HEK293 (cell line): ENCODE results near the gene ARHGAP25.

Experiments used
- CTCF ChIA-PET: fragments of 350-600 bp; formaldehyde crosslinking; extraction: SDS; loops from one replicate; lab custom pipeline; 2021; ENCODE audit warnings: antibody characterized with exemption; lab: Yijun Ruan, JAX
- POLR2A ChIA-PET: fragments of 300-600 bp; formaldehyde crosslinking; extraction: SDS; loops from one replicate; lab custom pipeline; 2020; ENCODE audit warnings: antibody characterized with exemption, inconsistent platforms; lab: Yijun Ruan, JAX
- H3K27ac ChIP-seq: fragments of 200-500 bp; sonication (Bioruptor generic); 2 replicates; pipeline ENCODE4 v1.5.1; 2014; ENCODE audit warnings: low read depth, low read length, control low read depth, inconsistent platforms; ENCODE audit errors: extremely low read depth
- H3K36me3 ChIP-seq, 2 experiments: fragments of 200-500 bp in 1 of 2; sonication (Bioruptor generic) in 1 of 2; 1 replicate in 1 of 2; 2 replicates in 1 of 2; pipeline ENCODE4 v1.5.1; 2014 to 2017; ENCODE audit warnings: inconsistent platforms in 2 of 2, low read length in 2 of 2; ENCODE audit not compliant: control insufficient read depth in 2 of 2, insufficient read depth in 1 of 2
- H3K4me1 ChIP-seq: fragments of 200-500 bp; sonication (Bioruptor generic); 2 replicates; pipeline ENCODE4 v1.5.1; 2014; ENCODE audit warnings: mild to moderate bottlenecking, low read length, inconsistent platforms; ENCODE audit not compliant: control insufficient read depth, insufficient read depth
- H3K4me3 ChIP-seq: 2 replicates; pipeline ENCODE4 v1.5.1; 2011; ENCODE audit warnings: low read depth, mild to moderate bottlenecking, control low read depth, low read length, moderate library complexity
- H3K9me3 ChIP-seq: fragments of 200-500 bp; sonication (Bioruptor generic); 2 replicates; pipeline ENCODE4 v1.5.1; 2014; ENCODE audit warnings: low read depth, low read length, inconsistent platforms; ENCODE audit not compliant: control insufficient read depth, insufficient read depth
- GLIS1 ChIP-seq: fragments of 450-650 bp; formaldehyde crosslinking; IDR thresholded peaks from 2 replicates; pipeline ENCODE4 v1.5.1; 2016; ENCODE audit warnings: missing biosample characterization, missing genetic modification characterization
- HOXC10 ChIP-seq: sonication (generic); formaldehyde crosslinking; IDR thresholded peaks from 2 replicates; pipeline ENCODE4 v1.8.1; 2023; ENCODE audit warnings: mild to moderate bottlenecking, missing genetic modification reagents
- KLF16 ChIP-seq: fragments of 450-650 bp; formaldehyde crosslinking; IDR thresholded peaks from 2 replicates; pipeline ENCODE4 v1.5.1; 2017; ENCODE audit warnings: missing biosample characterization, missing genetic modification characterization
- SALL2 ChIP-seq: fragments of 450-650 bp; formaldehyde crosslinking; IDR thresholded peaks from 2 replicates; pipeline ENCODE4 v1.5.0; 2017; ENCODE audit warnings: missing biosample characterization, mild to moderate bottlenecking, missing genetic modification characterization, borderline replicate concordance
- WT1 ChIP-seq: fragments of 450-650 bp; formaldehyde crosslinking; IDR thresholded peaks from 2 replicates; pipeline ENCODE4 v1.5.1; 2016; ENCODE audit warnings: missing biosample characterization, missing genetic modification characterization
- ZFP3 ChIP-seq: fragments of 450-650 bp; formaldehyde crosslinking; IDR thresholded peaks from 2 replicates; pipeline ENCODE4 v1.5.1; 2016; ENCODE audit warnings: low read depth, missing biosample characterization, missing genetic modification characterization
- ZNF112 ChIP-seq: fragments of 450-650 bp; formaldehyde crosslinking; IDR thresholded peaks from 2 replicates; pipeline ENCODE4 v1.5.0; 2017; ENCODE audit warnings: missing biosample characterization, missing genetic modification characterization
- ZNF221 ChIP-seq: fragments of 450-650 bp; formaldehyde crosslinking; IDR thresholded peaks from 2 replicates; pipeline ENCODE4 v1.5.1; 2017; ENCODE audit warnings: missing biosample characterization, missing genetic modification characterization, borderline replicate concordance
- ZNF266 ChIP-seq: fragments of 450-650 bp; formaldehyde crosslinking; IDR thresholded peaks from 2 replicates; pipeline ENCODE4 v1.5.1; 2016; ENCODE audit warnings: missing biosample characterization, missing genetic modification characterization, low read depth
- ZNF292 ChIP-seq: fragments of 450-650 bp; formaldehyde crosslinking; IDR thresholded peaks from 2 replicates; pipeline ENCODE4 v1.5.1; 2016; ENCODE audit warnings: low read depth, missing biosample characterization, missing genetic modification characterization, borderline replicate concordance
- ZNF510 ChIP-seq: fragments of 450-650 bp; formaldehyde crosslinking; IDR thresholded peaks from 2 replicates; pipeline ENCODE4 v1.5.1; 2018; ENCODE audit warnings: mild to moderate bottlenecking, missing genetic modification characterization, missing biosample characterization; ENCODE audit not compliant: insufficient replicate concordance
- ZNF514 ChIP-seq: fragments of 450-650 bp; formaldehyde crosslinking; IDR thresholded peaks from 2 replicates; pipeline ENCODE4 v1.5.1; 2016; ENCODE audit warnings: missing biosample characterization, missing genetic modification characterization
- ZNF670 ChIP-seq: fragments of 450-650 bp; formaldehyde crosslinking; IDR thresholded peaks from 2 replicates; pipeline ENCODE4 v1.5.1; 2016; ENCODE audit warnings: missing biosample characterization, missing genetic modification characterization, low read depth
- ZNF768 ChIP-seq: fragments of 450-650 bp; formaldehyde crosslinking; IDR thresholded peaks from 2 replicates; pipeline ENCODE4 v1.5.1; 2018; ENCODE audit warnings: missing biosample characterization, mild to moderate bottlenecking, missing genetic modification characterization
- ZNF791 ChIP-seq: fragments of 450-650 bp; formaldehyde crosslinking; IDR thresholded peaks from 2 replicates; pipeline ENCODE4 v1.5.1; 2016; ENCODE audit warnings: missing biosample characterization, missing genetic modification characterization
- TF ChIP-seq, protein P1 (sequence below): fragments of 450-650 bp; formaldehyde crosslinking; IDR thresholded peaks from 2 replicates; pipeline ENCODE4 v1.5.1; 2017; ENCODE audit warnings: missing biosample characterization, missing genetic modification characterization
- TF ChIP-seq, protein P2 (sequence below): fragments of 450-650 bp; formaldehyde crosslinking; IDR thresholded peaks from 2 replicates; pipeline ENCODE4 v1.5.1; 2016; ENCODE audit warnings: missing biosample characterization, missing genetic modification characterization, borderline replicate concordance
- TF ChIP-seq, protein P3 (sequence below): fragments of 450-650 bp; formaldehyde crosslinking; IDR thresholded peaks from 2 replicates; pipeline ENCODE4 v1.5.1; 2017; ENCODE audit warnings: missing biosample characterization, missing genetic modification characterization
- TF ChIP-seq, protein P4 (sequence below): fragments of 450-650 bp; formaldehyde crosslinking; IDR thresholded peaks from 2 replicates; pipeline ENCODE4 v1.5.1; 2016; ENCODE audit warnings: missing biosample characterization, missing genetic modification characterization, borderline replicate concordance

ARHGAP25 gene

DNA sequence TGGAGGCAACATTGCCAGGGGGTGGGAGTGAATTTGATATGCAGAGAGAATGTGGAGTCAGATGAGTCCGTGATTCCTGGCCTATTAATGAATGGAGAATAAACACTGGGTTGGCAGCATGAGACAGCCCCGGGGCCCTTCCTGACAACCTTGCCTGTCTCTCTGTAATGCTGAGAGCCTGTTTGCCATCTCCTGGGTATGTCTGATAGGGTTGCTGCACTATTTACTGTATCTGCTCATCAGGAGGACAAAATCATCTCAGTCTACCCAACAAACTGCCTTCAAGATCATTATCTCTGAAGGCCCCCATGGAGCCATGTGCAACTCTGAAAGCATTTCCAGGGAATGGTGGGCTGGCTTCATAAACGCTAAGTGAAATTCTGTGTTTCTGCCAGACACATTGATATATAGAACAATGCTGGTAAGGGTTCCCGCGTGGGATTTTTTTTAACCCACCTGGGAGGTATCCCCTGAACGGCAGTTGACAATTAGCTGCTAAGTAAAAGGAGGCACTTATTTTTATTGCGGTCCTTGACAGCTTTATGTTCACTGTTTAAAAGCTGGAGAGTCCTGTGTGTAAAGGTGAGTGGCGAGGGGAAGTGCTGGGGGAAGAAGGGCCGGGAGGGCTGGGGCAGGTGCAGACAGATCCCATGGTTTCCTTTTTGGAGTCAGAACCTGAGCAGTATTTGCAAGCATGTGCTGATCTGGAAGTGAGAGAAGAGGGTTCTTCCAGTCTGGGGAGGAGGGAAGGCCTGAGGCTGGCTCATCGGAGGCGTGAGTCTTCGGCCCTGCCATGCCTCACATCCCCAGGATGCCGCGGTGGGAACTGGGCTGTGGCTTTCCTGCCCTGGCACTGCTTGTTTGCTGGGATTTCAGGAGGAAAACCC lies 64.8 kb downstream of the ARHGAP25 start:
- CTCF ChIA-PET: interaction anchor here (0.9 kb wide), 1 partner anchor 48 kb away, joined by 4 read pairs; no protein-coding TSS in a partner anchor
- H3K9me3 ChIP-seq: no peaks in the 10 kb centered on the region
- no peaks in the 10 kb centered on the region for H3K36me3 ChIP-seq
- no peak overlapping the region for H3K27ac ChIP-seq
- no peak overlapping the region for H3K4me3 ChIP-seq
- POLR2A ChIA-PET: no interaction called here
- H3K4me1 ChIP-seq: no peaks in the 10 kb centered on the region
- TF ChIP-seq GLIS1 (tag by site-specific recombination): peak; percentile 77
- TF ChIP-seq ZNF510 (tag by site-specific recombination): no peak

DNA sequence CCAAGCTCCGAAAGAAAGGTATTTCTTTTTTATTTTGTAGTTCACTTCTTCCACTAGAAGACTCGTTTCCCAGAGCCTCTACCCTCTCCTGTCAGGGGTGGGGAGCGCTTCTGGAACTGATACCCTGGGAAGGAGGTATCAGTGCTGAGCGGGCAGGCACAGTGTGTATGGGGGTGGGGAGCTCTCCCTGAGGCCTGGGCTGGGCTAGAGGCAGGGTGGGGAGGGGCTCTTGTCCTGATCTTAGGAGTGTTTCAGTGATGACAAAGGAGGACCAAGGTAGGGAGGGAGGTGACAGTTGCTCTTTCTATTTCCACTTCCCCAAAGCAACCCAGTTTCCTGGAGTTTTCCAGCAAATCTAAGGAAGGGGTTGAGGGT lies 65.4 kb downstream of the ARHGAP25 start:
- Histone ChIP-seq H3K9me3 (no peaks in the 10 kb centered on the region), H3K36me3 (no peaks in the 10 kb centered on the region), H3K27ac (no peak overlapping the region), H3K4me1 (no peaks in the 10 kb centered on the region), H3K4me3 (no peak overlapping the region)
- CTCF ChIA-PET: no interaction called here
- POLR2A ChIA-PET: no interaction called here
- TF ChIP-seq WT1 (tag by site-specific recombination) (no peak), ZNF768 (tag by site-specific recombination) (no peak), ZNF670 (tag by site-specific recombination) (no peak), ZNF292 (tag by site-specific recombination) (no peak), HOXC10 (no peak), ZFP3 (tag by site-specific recombination) (no peak)
- TF ChIP-seq, protein P1, sequence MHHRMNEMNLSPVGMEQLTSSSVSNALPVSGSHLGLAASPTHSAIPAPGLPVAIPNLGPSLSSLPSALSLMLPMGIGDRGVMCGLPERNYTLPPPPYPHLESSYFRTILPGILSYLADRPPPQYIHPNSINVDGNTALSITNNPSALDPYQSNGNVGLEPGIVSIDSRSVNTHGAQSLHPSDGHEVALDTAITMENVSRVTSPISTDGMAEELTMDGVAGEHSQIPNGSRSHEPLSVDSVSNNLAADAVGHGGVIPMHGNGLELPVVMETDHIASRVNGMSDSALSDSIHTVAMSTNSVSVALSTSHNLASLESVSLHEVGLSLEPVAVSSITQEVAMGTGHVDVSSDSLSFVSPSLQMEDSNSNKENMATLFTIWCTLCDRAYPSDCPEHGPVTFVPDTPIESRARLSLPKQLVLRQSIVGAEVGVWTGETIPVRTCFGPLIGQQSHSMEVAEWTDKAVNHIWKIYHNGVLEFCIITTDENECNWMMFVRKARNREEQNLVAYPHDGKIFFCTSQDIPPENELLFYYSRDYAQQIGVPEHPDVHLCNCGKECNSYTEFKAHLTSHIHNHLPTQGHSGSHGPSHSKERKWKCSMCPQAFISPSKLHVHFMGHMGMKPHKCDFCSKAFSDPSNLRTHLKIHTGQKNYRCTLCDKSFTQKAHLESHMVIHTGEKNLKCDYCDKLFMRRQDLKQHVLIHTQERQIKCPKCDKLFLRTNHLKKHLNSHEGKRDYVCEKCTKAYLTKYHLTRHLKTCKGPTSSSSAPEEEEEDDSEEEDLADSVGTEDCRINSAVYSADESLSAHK: no peak

DNA sequence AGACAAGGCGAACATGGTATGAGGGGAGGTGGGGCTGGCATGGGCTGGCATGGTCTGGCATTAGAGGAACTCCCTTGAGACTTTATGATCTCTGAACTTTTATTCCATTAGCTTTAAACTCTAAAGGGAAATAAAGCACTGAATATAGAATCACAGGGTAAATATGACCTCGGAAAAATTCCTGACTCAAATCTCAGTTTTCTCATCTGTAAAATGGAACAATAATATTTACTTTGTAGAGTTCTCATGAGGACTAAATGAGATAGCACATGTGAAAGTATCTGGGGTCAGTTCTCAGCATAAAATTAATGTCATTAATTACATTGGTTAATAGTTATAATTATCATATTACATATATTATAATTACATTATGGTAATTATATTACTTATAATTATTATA lies 65.9 kb downstream of the ARHGAP25 start:
- Histone ChIP-seq H3K4me1 (no peaks in the 10 kb centered on the region), H3K4me3 (no peak overlapping the region), H3K36me3 (no peaks in the 10 kb centered on the region), H3K9me3 (no peaks in the 10 kb centered on the region), H3K27ac (no peak overlapping the region)
- ChIA-PET CTCF (no interaction called here), POLR2A (no interaction called here)
- TF ChIP-seq, protein P2, sequence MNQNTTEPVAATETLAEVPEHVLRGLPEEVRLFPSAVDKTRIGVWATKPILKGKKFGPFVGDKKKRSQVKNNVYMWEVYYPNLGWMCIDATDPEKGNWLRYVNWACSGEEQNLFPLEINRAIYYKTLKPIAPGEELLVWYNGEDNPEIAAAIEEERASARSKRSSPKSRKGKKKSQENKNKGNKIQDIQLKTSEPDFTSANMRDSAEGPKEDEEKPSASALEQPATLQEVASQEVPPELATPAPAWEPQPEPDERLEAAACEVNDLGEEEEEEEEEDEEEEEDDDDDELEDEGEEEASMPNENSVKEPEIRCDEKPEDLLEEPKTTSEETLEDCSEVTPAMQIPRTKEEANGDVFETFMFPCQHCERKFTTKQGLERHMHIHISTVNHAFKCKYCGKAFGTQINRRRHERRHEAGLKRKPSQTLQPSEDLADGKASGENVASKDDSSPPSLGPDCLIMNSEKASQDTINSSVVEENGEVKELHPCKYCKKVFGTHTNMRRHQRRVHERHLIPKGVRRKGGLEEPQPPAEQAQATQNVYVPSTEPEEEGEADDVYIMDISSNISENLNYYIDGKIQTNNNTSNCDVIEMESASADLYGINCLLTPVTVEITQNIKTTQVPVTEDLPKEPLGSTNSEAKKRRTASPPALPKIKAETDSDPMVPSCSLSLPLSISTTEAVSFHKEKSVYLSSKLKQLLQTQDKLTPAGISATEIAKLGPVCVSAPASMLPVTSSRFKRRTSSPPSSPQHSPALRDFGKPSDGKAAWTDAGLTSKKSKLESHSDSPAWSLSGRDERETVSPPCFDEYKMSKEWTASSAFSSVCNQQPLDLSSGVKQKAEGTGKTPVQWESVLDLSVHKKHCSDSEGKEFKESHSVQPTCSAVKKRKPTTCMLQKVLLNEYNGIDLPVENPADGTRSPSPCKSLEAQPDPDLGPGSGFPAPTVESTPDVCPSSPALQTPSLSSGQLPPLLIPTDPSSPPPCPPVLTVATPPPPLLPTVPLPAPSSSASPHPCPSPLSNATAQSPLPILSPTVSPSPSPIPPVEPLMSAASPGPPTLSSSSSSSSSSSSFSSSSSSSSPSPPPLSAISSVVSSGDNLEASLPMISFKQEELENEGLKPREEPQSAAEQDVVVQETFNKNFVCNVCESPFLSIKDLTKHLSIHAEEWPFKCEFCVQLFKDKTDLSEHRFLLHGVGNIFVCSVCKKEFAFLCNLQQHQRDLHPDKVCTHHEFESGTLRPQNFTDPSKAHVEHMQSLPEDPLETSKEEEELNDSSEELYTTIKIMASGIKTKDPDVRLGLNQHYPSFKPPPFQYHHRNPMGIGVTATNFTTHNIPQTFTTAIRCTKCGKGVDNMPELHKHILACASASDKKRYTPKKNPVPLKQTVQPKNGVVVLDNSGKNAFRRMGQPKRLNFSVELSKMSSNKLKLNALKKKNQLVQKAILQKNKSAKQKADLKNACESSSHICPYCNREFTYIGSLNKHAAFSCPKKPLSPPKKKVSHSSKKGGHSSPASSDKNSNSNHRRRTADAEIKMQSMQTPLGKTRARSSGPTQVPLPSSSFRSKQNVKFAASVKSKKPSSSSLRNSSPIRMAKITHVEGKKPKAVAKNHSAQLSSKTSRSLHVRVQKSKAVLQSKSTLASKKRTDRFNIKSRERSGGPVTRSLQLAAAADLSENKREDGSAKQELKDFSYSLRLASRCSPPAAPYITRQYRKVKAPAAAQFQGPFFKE (tag by site-specific recombination): no peak
- no peak for TF ChIP-seq SALL2 (tag by site-specific recombination)
- TF ChIP-seq, protein P3, sequence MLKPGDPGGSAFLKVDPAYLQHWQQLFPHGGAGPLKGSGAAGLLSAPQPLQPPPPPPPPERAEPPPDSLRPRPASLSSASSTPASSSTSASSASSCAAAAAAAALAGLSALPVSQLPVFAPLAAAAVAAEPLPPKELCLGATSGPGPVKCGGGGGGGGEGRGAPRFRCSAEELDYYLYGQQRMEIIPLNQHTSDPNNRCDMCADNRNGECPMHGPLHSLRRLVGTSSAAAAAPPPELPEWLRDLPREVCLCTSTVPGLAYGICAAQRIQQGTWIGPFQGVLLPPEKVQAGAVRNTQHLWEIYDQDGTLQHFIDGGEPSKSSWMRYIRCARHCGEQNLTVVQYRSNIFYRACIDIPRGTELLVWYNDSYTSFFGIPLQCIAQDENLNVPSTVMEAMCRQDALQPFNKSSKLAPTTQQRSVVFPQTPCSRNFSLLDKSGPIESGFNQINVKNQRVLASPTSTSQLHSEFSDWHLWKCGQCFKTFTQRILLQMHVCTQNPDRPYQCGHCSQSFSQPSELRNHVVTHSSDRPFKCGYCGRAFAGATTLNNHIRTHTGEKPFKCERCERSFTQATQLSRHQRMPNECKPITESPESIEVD (tag by site-specific recombination): no peak
- TF ChIP-seq ZNF266: no peak
- no peak for TF ChIP-seq ZNF112 (tag by site-specific recombination)
- TF ChIP-seq ZNF221: no peak
- TF ChIP-seq ZNF514 (tag by site-specific recombination): no peak
- TF ChIP-seq ZNF791 (tag by site-specific recombination): no peak
- TF ChIP-seq, protein P4, sequence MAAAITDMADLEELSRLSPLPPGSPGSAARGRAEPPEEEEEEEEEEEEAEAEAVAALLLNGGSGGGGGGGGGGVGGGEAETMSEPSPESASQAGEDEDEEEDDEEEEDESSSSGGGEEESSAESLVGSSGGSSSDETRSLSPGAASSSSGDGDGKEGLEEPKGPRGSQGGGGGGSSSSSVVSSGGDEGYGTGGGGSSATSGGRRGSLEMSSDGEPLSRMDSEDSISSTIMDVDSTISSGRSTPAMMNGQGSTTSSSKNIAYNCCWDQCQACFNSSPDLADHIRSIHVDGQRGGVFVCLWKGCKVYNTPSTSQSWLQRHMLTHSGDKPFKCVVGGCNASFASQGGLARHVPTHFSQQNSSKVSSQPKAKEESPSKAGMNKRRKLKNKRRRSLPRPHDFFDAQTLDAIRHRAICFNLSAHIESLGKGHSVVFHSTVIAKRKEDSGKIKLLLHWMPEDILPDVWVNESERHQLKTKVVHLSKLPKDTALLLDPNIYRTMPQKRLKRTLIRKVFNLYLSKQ (tag by site-specific recombination): no peak
- TF ChIP-seq KLF16: no peak
